Transverse colon (tissue), 4 donors: ENCODE measurements around the gene PIGO. TPM values are rescaled to one million over a fixed set of nuclear protein-coding genes. Genes with fewer than 3 reads are reported as not detected.
A peak's percentile ranks its signal among the peaks of the same experiment; 100 is the strongest.

Source experiments
- DNase-seq: peaks from one replicate; pipeline ENCODE4 v3.0.0-alpha.2; 2019
- H3K27ac ChIP-seq, 4 donors: fragments of 200-600 bp; sonication (generic); 2 replicates each; pipeline ENCODE4 v1.5.1; 2016 to 2018; ENCODE audit warnings: inconsistent platforms in 4 of 4
- H3K27me3 ChIP-seq: fragments of 200-600 bp; sonication (generic); 2 replicates; pipeline ENCODE4 v1.5.1; 2017; ENCODE audit warnings: inconsistent platforms
- H3K36me3 ChIP-seq, 4 donors: fragments of 200-600 bp; sonication (generic); 2 replicates each; pipeline ENCODE4 v1.5.1; 2017 to 2019; ENCODE audit warnings: inconsistent platforms in 4 of 4
- H3K4me1 ChIP-seq, 4 donors: fragments of 200-600 bp; sonication (generic); 2 replicates each; pipeline ENCODE4 v1.5.1; 2017 to 2020; ENCODE audit warnings: inconsistent platforms in 4 of 4
- H3K4me3 ChIP-seq, 4 donors: fragments of 200-600 bp; sonication (generic); 1 replicate in 1 of 4; 2 replicates in 3 of 4; pipeline versions ENCODE4 v1.5.1 to v1.6.1; 2017 to 2019; ENCODE audit warnings: inconsistent platforms in 4 of 4
- H3K9me3 ChIP-seq, 2 donors: fragments of 200-600 bp; sonication (generic); 2 replicates each; pipeline ENCODE4 v1.5.1; 2017 to 2019; ENCODE audit warnings: inconsistent platforms in 2 of 2
- EP300 ChIP-seq: sonication (generic); formaldehyde crosslinking; IDR thresholded peaks from one replicate; pipeline ENCODE4 v1.6.1; 2017; ENCODE audit warnings: antibody characterized with exemption, low read depth
- POLR2A ChIP-seq: fragments of 450-650 bp; IDR thresholded peaks from one replicate; pipeline ENCODE4 v1.6.1; 2016; ENCODE audit warnings: antibody characterized with exemption, mild to moderate bottlenecking, moderate library complexity
- POLR2AphosphoS5 ChIP-seq, 3 donors: sonication (generic); formaldehyde crosslinking; IDR thresholded peaks; one replicate each; pipeline ENCODE4 v1.6.1; 2016; ENCODE audit warnings: antibody characterized with exemption in 3 of 3
- WGBS, 2 donors: methylation state at CpG; one replicate each; pipeline ENCODE4 v1.1.5; 2018; ENCODE audit warnings: low coverage in 1 of 2; 5-methylcytosine and 5-hydroxymethylcytosine counted together
- in situ Hi-C, 4 donors: fragments of 200-750 bp; cut with MboI; loops; one replicate each; pipeline versions ENCODE4 v1.15.0 to v1.15.1; 2017; ENCODE audit warnings: low sequenced_read_pairs in 3 of 4, low pct_ligation_motif_present in 1 of 4, low pct_unique_long_range_greater_than_20kb in 1 of 4
- intact Hi-C: fragments of 100-400 bp; cut with DNase I; formaldehyde crosslinking; loops from one replicate; pipeline ENCODE4 v1.15.1; 2023; ENCODE audit warnings: low total_unique reads
- total RNA-seq, 4 donors: library from RNA; depleted of rRNA; stranded (reverse); fragments of >200 nt; gene quantifications; one replicate each; pipeline ENCODE4 v1.1.0, GENCODE V29; 2016
- TF ChIP-seq, protein P1 (sequence below), 5 experiments: fragments of 200-600 bp in 3 of 5; fragments of 450-650 bp in 2 of 5; sonication (generic) in 3 of 5; IDR thresholded peaks; 1 replicate in 2 of 5; 2 replicates in 3 of 5; pipeline ENCODE4 v1.5.1; 2016 to 2017; ENCODE audit warnings: antibody characterized with exemption in 5 of 5, inconsistent platforms in 3 of 5, mild to moderate bottlenecking in 2 of 5, moderate library complexity in 1 of 5

The PIGO gene
- total RNA-seq, 4 donors from 2014 or later: 19.1 to 50.1 (median 24.8) TPM

DNA sequence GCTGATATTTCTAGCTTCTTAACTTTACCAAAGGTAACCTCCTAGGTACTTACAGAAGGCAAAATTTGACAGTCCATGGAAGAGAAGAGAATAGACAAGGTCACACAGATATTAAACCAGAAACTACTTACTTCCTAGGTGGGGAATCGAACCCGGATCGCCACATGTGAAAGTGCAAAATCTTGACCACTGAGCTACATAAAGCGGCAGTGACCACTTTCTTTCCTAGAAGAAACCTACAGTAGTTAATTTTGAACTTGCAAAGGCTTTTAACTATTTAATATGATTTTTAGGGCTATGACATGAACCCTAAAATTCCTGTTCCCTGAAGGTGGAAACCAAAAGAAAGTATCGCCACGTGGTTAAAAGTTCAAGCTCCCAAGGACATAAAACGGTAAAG lies 39.6 kb upstream of the PIGO start:
- peaks cover 4 to 8% of the 10 kb centered on the region in 2 donors for H3K9me3 ChIP-seq
- in situ Hi-C loops (loop anchor here in 1 of 4 donors (25.0 kb wide), 1 partner anchor 326 kb away; no protein-coding TSS in a partner anchor), intact Hi-C loops (no loop called here)
- no peak for TF ChIP-seq POLR2AphosphoS5 (IDR thresholded peaks at IDR 0.05)
- TF ChIP-seq, protein P1, sequence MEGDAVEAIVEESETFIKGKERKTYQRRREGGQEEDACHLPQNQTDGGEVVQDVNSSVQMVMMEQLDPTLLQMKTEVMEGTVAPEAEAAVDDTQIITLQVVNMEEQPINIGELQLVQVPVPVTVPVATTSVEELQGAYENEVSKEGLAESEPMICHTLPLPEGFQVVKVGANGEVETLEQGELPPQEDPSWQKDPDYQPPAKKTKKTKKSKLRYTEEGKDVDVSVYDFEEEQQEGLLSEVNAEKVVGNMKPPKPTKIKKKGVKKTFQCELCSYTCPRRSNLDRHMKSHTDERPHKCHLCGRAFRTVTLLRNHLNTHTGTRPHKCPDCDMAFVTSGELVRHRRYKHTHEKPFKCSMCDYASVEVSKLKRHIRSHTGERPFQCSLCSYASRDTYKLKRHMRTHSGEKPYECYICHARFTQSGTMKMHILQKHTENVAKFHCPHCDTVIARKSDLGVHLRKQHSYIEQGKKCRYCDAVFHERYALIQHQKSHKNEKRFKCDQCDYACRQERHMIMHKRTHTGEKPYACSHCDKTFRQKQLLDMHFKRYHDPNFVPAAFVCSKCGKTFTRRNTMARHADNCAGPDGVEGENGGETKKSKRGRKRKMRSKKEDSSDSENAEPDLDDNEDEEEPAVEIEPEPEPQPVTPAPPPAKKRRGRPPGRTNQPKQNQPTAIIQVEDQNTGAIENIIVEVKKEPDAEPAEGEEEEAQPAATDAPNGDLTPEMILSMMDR (IDR thresholded peaks at IDR 0.05): no peak
- TF ChIP-seq EP300: no peak
- no peak for TF ChIP-seq POLR2A
- H3K4me3 ChIP-seq: no peak overlapping the region
- no peaks in the 10 kb centered on the region for H3K27me3 ChIP-seq
- H3K4me1 ChIP-seq: no peaks in the 10 kb centered on the region
- 81 to 89% methylated on average over 7 of the region's 7 CpGs for WGBS, 2 donors
- no peak for DNase-seq
- H3K27ac ChIP-seq: no peak overlapping the region
- no peaks in the 10 kb centered on the region for H3K36me3 ChIP-seq

DNA sequence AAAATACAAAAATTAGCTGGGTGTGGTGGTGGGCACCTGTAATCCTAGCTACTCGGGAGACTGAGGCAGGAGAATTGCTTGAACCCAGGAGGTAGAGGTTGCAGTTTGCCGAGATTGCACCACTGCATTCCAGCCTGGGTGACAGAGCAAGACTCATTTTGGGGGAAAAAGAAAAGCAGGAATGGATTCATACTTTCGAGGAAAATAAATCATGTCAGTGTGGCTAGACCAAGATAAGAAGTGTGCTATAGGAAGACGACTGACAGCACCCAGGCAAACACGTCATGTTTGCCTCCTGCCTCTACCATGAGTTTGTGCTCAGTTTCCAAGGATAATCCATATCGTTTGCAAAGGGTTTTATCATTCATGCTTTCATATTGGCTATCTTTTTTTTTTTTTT lies 38.5 kb upstream of the PIGO start:
- intact Hi-C loops: no loop called here
- DNase-seq: no peak
- Histone ChIP-seq H3K4me1 (no peaks in the 10 kb centered on the region), H3K36me3 (no peaks in the 10 kb centered on the region), H3K9me3 (peaks cover 4 to 8% of the 10 kb centered on the region in 2 donors), H3K4me3 (no peak overlapping the region), H3K27ac (no peak overlapping the region), H3K27me3 (no peaks in the 10 kb centered on the region)
- 74 to 87% methylated on average over 6 of the region's 6 CpGs for WGBS, 2 donors
- TF ChIP-seq POLR2A: no peak
- no peak for TF ChIP-seq EP300
- no peak for TF ChIP-seq POLR2AphosphoS5 (IDR thresholded peaks at IDR 0.05)
- TF ChIP-seq, protein P1 (IDR thresholded peaks at IDR 0.05): no peak
- in situ Hi-C loops: loop anchor here in 1 of 4 donors (25.0 kb wide), 1 partner anchor 327 kb away; no protein-coding TSS in a partner anchor

DNA sequence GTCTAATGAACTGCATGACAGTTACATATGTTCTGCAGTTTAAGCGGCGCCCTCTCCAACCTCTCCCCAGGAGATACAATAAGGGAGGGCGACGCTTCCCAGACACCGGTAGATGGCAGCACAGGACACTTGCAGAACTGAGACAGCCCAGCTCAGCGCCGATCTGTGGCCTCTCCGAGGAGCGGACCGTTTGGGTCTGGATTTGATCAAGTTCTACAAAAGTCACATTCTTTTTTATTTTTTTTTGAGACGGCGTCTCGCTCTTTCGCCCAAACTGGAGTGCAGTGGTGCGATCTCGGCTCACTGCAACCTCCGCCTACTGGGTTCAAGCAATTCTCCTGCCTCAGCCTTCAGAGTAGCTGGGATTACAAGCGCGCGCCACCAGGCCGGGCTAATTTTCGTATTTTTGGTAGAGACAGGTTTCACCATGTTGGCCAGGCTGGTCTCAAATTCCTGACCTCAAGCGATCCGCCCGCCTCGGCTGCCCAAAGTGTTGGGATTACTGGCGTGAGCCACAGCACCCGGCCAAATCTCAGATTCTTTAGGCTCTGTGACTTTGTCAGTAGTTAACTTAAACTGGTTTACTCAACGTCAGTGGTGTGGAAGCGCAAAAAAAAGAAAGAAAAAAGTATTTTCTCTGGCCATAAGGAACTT lies 20.6 kb upstream of the PIGO start:
- peak overlapping the region in 3 of 4 donors; percentile 43 to 57 (median 45) for H3K4me3 ChIP-seq
- WGBS, 2 donors: 20 to 26% methylated on average over 9 to 30 of the region's 30 CpGs
- intact Hi-C loops: loop anchor here (5.0 kb wide), 2 partner anchors 140 to 365 kb away; no protein-coding TSS in a partner anchor
- peak in 1 of 3 donors; percentile 24 for TF ChIP-seq POLR2AphosphoS5 (IDR thresholded peaks at IDR 0.05)
- TF ChIP-seq, protein P1 (IDR thresholded peaks at IDR 0.05): peak; percentile 91 to 97 (median 95)
- no peak for TF ChIP-seq EP300
- TF ChIP-seq POLR2A: no peak
- H3K4me1 ChIP-seq: peaks cover 26 to 45% (median 40%) of the 10 kb centered on the region in 4 donors
- in situ Hi-C loops: loop anchor here (5.0 to 25.0 kb wide), 6 partner anchors 138 to 445 kb away; a partner anchor contains a TSS
- no peaks in the 10 kb centered on the region for H3K9me3 ChIP-seq
- peak; percentile 92 for DNase-seq
- H3K27me3 ChIP-seq: no peaks in the 10 kb centered on the region
- H3K36me3 ChIP-seq: no peaks in the 10 kb centered on the region
- peak overlapping the region; percentile 87 to 96 (median 91) for H3K27ac ChIP-seq

DNA sequence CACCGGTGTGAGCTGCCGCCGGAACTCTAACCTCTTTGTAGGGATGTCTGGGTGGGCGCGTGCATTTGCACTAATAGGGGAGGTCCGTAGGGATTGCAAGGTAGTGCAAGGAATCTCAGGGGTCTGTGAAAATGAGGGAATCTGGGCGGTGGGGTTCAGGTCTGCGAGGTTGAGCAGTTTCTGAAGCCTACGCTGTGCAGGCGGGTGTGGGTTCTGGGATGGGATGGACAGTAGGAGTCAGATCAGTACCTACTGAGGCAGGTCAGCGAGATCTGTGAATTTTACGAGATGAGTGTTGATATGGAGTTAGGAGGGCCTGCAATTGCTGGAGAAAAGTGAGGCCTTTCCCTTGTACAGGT lies 20.1 kb upstream of the PIGO start:
- DNase-seq: no peak
- in situ Hi-C loops (loop anchor here (5.0 to 25.0 kb wide), 6 partner anchors 138 to 446 kb away; a partner anchor contains a TSS), intact Hi-C loops (loop anchor here (5.0 kb wide), 2 partner anchors 141 to 366 kb away; no protein-coding TSS in a partner anchor)
- Histone ChIP-seq H3K27me3 (no peaks in the 10 kb centered on the region), H3K9me3 (no peaks in the 10 kb centered on the region), H3K4me3 (peak overlapping the region in 3 of 4 donors; percentile 43 to 57 (median 45)), H3K27ac (peak overlapping the region; percentile 87 to 96 (median 91)), H3K36me3 (no peaks in the 10 kb centered on the region), H3K4me1 (peaks cover 26 to 49% (median 44%) of the 10 kb centered on the region in 4 donors)
- 0 to 1% methylated on average over 2 to 12 of the region's 12 CpGs for WGBS, 2 donors
- no peak for TF ChIP-seq POLR2A
- TF ChIP-seq, protein P1 (IDR thresholded peaks at IDR 0.05): no peak
- TF ChIP-seq EP300: no peak
- TF ChIP-seq POLR2AphosphoS5 (IDR thresholded peaks at IDR 0.05): no peak
